C4-2B (cell line): ENCODE measurements around the gene TEFM.

Experiments
- H3K27ac ChIP-seq: fragments of 450-650 bp; 2 replicates; pipeline ENCODE4 v1.5.1; 2017
- CTCF ChIP-seq: fragments of 450-650 bp; conservative IDR thresholded peaks from 2 replicates; pipeline ENCODE4 v1.5.1; 2017; ENCODE audit warnings: mild to moderate bottlenecking
- ZFX ChIP-seq: fragments of 450-650 bp; IDR thresholded peaks from 2 replicates; pipeline ENCODE4 v1.6.1; 2017

Gene TEFM

GRCh38 chr17:30927756-30928155, 21.7 kb upstream of the TEFM start:
- TF ChIP-seq ZFX (no peak), CTCF (no peak)
- H3K27ac ChIP-seq, result no peak overlapping the region

- TF ChIP-seq CTCF (no peak), ZFX (no peak)
- H3K27ac ChIP-seq, result no peak overlapping the region
Measured at GRCh38 chr17:30926516-30926915, 20.5 kb upstream of the TEFM start.

GRCh38 chr17:30924341-30924740, 18.3 kb upstream of the TEFM start:
- TF ChIP-seq CTCF (no peak), ZFX (no peak)
- no peak overlapping the region for H3K27ac ChIP-seq

GRCh38 chr17:30922235-30923030, 16.4 kb upstream of the TEFM start:
- no peak for TF ChIP-seq CTCF
- no peak for TF ChIP-seq ZFX
- H3K27ac ChIP-seq, result peak overlapping the region; percentile 27; the same call in 1 of the 2 replicates

- H3K27ac ChIP-seq, result peak within 1 kb of the TSS; percentile 27; the same call in 1 of the 2 replicates
- TF ChIP-seq ZFX, result no peak; the same call in 1 of the 2 replicates
Measured at GRCh38 chr17:30921544-30922196, 15.6 kb upstream of the TEFM start, which contains the start of gene ADAP2. ADAP2 (plus strand) TSS chr17:30921945; CDS start chr17:30922015, 70 bp downstream.

- no peak overlapping the region for H3K27ac ChIP-seq
- TF ChIP-seq ZFX (no peak), CTCF (no peak)
Measured at GRCh38 chr17:30920683-30921543, 14.9 kb upstream of the TEFM start.

GRCh38 chr17:30920282-30920681, 14.2 kb upstream of the TEFM start:
- no peak overlapping the region for H3K27ac ChIP-seq
- TF ChIP-seq CTCF, result no peak
- TF ChIP-seq ZFX, result no peak
